ENCODE data around the gene TMEM117. TPM values are rescaled to one million over a fixed set of nuclear protein-coding genes. Genes with fewer than 3 reads are reported as not detected.

Gene TMEM117
- total and polyA plus RNA-seq, 2 donors (not counting 3 experiments of a cell fraction or from before 2014, with no cell fraction given), result 1.2 to 3.8 TPM

- DNase-seq (ENCODE audit: low read depth, low spot score), result no peak
- no peak overlapping the region for H3K4me2 ChIP-seq (ENCODE audit: insufficient read depth, low read length)
- no peak overlapping the region for H2AFZ ChIP-seq (ENCODE audit: low read depth, low read length)
- no peak overlapping the region for H3K27ac ChIP-seq (ENCODE audit: insufficient read depth, low read depth, low read length)
- no peaks in the 10 kb centered on the region for H3K9me1 ChIP-seq (replicated peaks; ENCODE audit: control insufficient read depth, extremely low read depth, insufficient read depth, low read length)
- no peaks in the 10 kb centered on the region for H4K20me1 ChIP-seq (replicated peaks; ENCODE audit: control insufficient read depth, extremely low read depth, insufficient read depth, low read length)
- H3K36me3 ChIP-seq (ENCODE audit: control insufficient read depth in 2 of 2, extremely low read depth in 1 of 2, insufficient read depth in 2 of 2, low read length in 2 of 2), result no peaks in the 10 kb centered on the region
- no peaks in the 10 kb centered on the region for H3K4me1 ChIP-seq (ENCODE audit: control insufficient read depth, extremely low read depth, insufficient read depth, low read length)
- no peak overlapping the region for H3K4me3 ChIP-seq (replicated peaks in 1 of 3; ENCODE audit: insufficient read depth in 1 of 3, low read depth in 1 of 3, low read length in 3 of 3)
- H3K9ac ChIP-seq (replicated peaks; ENCODE audit: extremely low read depth, insufficient read depth, low read length), result no peak overlapping the region
- ChIA-PET POLR2A (no interaction called here), CTCF (no interaction called here)
- H3K9me3 ChIP-seq (replicated peaks; ENCODE audit: control insufficient read depth, insufficient read depth, low read length), result no peaks in the 10 kb centered on the region
- no peaks in the 10 kb centered on the region for H3K79me2 ChIP-seq (ENCODE audit: control insufficient read depth, insufficient read depth, low read length)
- H3K27me3 ChIP-seq (ENCODE audit: control insufficient read depth in 2 of 2, insufficient read depth in 2 of 2, low read length in 2 of 2), result no peaks in the 10 kb centered on the region
- TF ChIP-seq EZH2 (IDR thresholded peaks at IDR 0.05; ENCODE audit: borderline replicate concordance, low read depth, low read length, severe bottlenecking), result no peak
- no peak for TF ChIP-seq MYC (IDR thresholded peaks at IDR 0.05; ENCODE audit: low read depth, low read length)
- TF ChIP-seq MAX (IDR thresholded peaks at IDR 0.05; ENCODE audit: insufficient read depth, insufficient read length), result no peak
- no peak for TF ChIP-seq GATA2 (IDR thresholded peaks at IDR 0.05; ENCODE audit: insufficient read depth, insufficient read length, low read depth, low read length)
- TF ChIP-seq POLR2A (IDR thresholded peaks at IDR 0.05; ENCODE audit: low read depth, low read length), result no peak
- TF ChIP-seq JUN (IDR thresholded peaks at IDR 0.05; ENCODE audit: borderline replicate concordance, insufficient read depth, insufficient read length, low read depth), result no peak
- no peak for TF ChIP-seq POLR2AphosphoS5 (IDR thresholded peaks at IDR 0.05; ENCODE audit: insufficient read depth, low read depth, low read length)
- TF ChIP-seq FOS (IDR thresholded peaks at IDR 0.05; ENCODE audit: borderline replicate concordance, insufficient read depth, low read length), result no peak
- TF ChIP-seq CTCF (IDR thresholded peaks at IDR 0.05; ENCODE audit: extremely low read depth in 1 of 2, insufficient read depth in 1 of 2, low read depth in 1 of 2, low read length in 2 of 2), result no peak
- BruUV-seq (replicated peaks), result no TSS peak
- dilution Hi-C loops (cut with MboI; ENCODE audit: extremely low pct_ligation_motif_present, low sequenced_read_pairs) (no loop called here), intact Hi-C loops (cut with micrococcal nuclease) (no loop called here)
- no peak for FAIRE-seq
Measured at GRCh38 chr12:44184499-44185206, 348.8 kb downstream of the TMEM117 start.

Data from endothelial cell of umbilical vein (primary cell).